LNCAP (cell line): ENCODE results near the gene PFDN4.

Experiments
- TF ChIP-seq, protein P1 (sequence below): fragments of 450-650 bp; IDR thresholded peaks from 2 replicates; pipeline ENCODE4 v1.5.1; 2017; ENCODE audit warnings: mild to moderate bottlenecking

PFDN4 gene

GRCh38 chr20:54170026-54170471, 37.8 kb upstream of the PFDN4 start:
- TF ChIP-seq, protein P1, sequence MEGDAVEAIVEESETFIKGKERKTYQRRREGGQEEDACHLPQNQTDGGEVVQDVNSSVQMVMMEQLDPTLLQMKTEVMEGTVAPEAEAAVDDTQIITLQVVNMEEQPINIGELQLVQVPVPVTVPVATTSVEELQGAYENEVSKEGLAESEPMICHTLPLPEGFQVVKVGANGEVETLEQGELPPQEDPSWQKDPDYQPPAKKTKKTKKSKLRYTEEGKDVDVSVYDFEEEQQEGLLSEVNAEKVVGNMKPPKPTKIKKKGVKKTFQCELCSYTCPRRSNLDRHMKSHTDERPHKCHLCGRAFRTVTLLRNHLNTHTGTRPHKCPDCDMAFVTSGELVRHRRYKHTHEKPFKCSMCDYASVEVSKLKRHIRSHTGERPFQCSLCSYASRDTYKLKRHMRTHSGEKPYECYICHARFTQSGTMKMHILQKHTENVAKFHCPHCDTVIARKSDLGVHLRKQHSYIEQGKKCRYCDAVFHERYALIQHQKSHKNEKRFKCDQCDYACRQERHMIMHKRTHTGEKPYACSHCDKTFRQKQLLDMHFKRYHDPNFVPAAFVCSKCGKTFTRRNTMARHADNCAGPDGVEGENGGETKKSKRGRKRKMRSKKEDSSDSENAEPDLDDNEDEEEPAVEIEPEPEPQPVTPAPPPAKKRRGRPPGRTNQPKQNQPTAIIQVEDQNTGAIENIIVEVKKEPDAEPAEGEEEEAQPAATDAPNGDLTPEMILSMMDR, result no peak

GRCh38 chr20:54170963-54171362, 36.9 kb upstream of the PFDN4 start:
- TF ChIP-seq, protein P1, result no peak

- TF ChIP-seq, protein P1, result no peak
Observed at GRCh38 chr20:54172532-54172855, 35.4 kb upstream of the PFDN4 start.

GRCh38 chr20:54172856-54173652, 34.8 kb upstream of the PFDN4 start:
- TF ChIP-seq, protein P1, result no peak

GRCh38 chr20:54173653-54174456, 34.0 kb upstream of the PFDN4 start, which contains the start of gene CYP24A1:
CYP24A1 (minus strand) TSS chr20:54173986; CDS start chr20:54173579, 407 bp downstream.
- TF ChIP-seq, protein P1, result no peak

GRCh38 chr20:54174457-54175175, 33.3 kb upstream of the PFDN4 start:
- TF ChIP-seq, protein P1, result no peak

- TF ChIP-seq, protein P1, result no peak
Observed at GRCh38 chr20:54176610-54177009, 31.3 kb upstream of the PFDN4 start.
